T follicular helper cell (primary cell): ENCODE measurements around the gene KLK15.
"Not testable (repeated sequence)": the region's sequence is repeated elsewhere in the genome, so short reads cannot be mapped to it uniquely, and the experiment has no call there.

Experiments used
- DNase-seq: peaks from one replicate; pipeline ENCODE4 v3.0.0-alpha.2; 2020; ENCODE audit warnings: low read depth

KLK15 gene

DNA sequence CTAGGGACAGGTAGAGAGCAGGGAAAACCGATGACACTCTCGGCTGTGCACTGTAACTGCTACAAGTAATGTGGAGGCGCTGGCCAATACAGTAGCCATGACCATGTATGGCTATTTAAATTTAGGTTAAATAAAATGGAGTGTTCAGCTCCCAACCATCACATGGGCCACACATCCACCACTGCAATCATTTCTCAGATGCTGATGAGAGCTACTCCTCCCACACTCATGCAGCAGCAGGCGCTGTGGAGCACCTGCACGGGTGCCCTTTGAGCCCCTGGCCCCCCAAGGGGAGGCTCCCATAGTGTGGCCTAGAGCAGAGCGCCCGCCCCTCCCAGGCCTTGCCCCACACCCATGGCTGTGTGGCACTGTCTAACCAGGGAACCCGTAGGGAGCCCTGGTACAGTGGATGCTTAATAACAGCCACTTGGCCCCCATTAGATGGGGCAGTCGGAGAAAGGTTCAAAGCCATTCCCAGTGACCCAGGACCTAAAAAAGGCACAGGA, 37.2 kb downstream of the KLK15 start:
- no peak for DNase-seq

GRCh38 chr19:50795664-50796073, 37.7 kb downstream of the KLK15 start:
- DNase-seq, result no peak

DNA sequence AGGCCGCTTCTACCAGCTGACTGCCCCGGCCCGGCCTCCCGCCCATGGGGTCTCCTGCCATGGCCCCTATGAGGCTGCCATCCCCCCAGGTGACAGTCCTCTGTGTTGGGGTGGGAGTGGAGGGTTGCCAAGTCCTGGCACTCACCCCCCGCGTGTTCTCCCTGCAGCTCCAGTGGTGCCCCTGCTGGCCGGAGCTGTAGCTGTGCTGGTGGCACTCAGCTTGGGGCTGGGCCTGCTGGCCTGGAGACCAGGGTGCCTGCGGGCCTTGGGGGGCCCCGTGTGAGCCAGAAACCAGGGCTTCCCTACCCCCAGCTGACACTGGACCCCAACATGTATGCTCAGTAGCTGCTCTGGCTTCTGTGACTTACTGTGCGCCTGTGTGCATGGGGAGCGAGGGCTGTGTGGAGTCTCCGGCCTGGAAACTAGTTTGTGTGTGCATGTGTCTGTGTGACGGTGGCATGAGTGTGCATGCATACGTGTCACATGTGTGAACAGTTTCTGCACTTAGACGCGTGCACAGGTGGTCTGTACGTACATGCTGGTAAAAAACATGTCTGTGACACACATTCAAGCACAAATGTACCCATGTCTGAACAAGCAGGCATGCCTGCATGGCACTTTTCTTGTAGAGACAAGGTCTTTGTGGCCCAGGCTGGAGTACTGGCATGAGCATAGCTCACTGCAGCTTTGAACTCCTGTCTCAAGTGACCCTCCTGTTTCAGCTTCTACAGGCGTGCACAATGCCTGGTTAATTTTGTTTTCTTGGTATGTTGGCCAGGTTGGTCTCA, 38.3 kb downstream of the KLK15 start:
- DNase-seq, result no peak

DNA sequence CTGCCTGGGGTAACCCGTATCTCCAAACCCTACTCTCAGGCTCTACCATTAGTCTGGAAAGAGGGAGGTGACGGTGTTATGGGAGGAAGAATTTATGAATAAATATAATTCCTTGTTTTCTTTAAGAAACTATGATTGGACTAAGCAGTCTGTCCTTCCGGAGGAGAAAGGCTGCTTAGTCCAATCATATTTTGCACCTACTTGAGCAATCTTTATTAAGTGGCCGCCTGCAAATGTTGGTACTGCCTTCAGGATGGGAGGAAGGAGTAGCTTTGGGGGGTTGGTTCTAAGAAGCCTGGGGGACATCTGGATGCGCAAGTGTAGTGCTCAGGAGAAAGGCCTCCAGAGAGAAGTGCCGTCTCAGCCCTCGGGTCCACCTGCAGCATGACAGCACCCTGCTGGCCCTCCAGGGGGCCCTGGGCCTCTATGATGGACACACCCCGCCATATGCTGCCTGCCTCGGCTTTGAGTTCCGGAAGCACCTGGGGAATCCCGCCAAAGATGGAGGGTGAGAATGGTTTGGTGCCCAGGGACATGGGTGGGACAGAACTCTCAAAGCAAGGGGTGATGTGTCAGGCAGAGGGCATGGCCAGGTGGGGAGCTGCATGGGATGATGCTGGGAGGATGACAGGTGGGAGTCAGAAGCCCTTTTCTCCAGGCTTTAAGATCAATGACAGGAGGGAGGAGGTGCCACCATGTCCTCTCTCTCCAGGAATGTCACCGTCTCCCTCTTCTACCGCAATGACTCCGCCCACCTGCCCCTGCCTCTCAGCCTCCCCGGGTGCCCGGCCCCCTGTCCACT, 39.1 kb downstream of the KLK15 start:
- no peak for DNase-seq

DNA sequence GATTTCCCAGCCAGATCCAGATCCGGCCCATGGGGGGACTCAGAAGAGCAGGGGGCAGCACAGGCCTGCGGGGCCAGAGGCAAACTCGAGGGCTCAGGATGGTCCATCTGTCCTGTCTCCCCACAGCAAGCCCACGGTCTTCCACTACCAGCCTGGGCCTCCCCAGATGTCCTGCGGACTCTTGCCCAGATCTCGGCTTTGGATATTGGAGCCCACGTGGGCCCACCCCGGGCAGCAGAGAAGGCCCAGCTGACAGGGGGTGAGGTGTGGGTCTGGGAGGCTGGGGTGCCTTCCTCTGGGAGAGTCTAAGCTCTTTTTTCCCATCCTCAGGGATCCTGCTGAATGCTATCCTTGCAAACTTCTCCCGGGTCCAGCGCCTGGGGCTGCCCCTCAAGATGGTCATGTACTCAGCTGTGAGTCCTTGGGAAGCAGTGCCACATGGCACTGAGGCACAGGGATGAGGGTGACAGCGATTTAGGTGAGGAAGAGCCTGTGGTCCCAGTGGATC, 39.8 kb downstream of the KLK15 start:
- no peak for DNase-seq

DNA sequence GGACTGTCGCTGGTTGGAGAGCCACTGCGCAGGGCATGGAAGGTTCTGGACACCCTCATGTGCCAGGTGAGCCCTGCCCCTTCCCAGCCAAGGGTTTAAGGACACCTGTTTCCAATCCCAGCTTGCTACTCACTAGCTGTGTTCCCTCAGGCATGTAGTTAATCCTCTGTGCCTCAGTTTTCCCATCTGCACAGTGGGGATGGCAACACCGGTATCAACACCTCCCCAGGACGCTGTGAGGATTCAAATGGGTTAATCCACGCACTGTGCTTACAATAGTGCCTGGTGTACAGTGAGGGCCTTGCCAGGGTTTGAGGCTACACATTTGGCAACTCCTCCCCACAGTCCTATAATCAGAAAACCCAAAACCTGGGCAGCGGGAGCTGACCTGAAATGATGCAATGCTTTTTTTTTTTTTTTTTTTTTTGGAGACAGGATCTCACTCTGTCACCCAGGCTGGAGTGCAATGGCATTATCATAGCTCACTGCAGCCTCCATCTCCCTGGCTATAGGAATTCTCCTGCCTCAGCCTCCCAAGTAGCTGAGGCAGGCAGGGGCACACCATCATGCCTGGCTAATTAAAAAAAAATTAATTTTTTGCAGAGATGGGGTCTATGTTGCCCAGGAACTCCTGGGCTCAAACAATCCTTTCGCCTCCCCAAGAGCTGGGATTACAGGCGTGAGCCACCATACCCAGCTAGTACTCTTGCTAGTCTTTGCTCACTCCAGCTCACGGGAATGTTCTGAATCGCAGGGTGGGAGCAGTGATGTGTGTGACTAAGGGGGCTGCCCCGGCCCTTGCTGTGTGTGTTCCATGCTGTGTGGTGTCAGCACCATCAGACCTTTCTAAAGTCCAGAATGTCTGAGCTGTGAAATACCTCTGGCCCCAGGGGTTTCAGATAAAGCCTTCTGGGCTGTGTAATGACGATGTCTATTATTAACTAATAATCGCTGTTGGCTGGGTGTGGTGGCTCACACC, 40.8 kb downstream of the KLK15 start:
- DNase-seq, result no peak

GRCh38 chr19:50791594-50792271, 41.6 kb downstream of the KLK15 start:
- no peak for DNase-seq

- no peak for DNase-seq
Observed at GRCh38 chr19:50790922-50791467, 42.4 kb downstream of the KLK15 start.

DNA sequence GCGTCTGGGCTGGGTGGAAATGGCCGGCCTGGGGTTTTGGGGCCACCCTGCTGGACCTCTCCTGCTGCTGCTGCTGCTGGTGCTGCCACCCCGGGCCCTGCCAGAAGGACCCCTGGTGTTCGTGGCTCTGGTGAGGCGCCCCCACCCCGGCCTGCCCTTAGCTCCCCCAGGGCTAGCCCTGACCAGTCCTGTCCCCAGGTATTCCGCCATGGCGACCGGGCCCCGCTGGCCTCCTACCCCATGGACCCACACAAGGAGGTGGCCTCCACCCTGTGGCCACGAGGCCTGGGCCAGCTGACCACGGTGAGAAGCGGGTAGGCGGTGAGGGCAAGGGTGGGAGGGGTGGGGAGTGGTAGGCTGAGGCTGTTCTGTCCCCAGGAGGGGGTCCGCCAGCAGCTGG, 43.0 kb downstream of the KLK15 start, which contains the start of gene ACP4:
TSS of gene ACP4 (plus strand) at position 20 of the 400 bp plus-strand sequence. CDS start at position 20, 0 bp downstream.
- DNase-seq, result no peak

DNA sequence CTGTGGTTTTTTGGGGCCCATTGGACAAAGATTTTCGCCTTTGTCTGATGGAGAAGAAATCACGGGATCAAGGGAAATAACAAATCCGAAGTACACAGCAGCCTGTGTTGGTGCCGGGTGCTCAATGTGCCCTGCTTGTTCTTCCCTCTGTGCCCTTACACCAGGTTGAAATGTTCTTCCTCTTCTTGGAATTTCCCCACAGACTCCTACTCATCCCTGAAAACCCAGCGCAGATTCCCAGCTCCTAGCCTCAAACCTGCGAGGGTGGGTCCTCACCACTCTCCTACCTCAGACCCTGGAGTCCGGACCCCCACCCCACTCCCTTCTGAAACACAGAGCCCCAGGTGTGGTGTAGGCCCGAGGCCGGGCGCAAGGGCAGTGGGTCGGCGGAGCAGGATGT, 48.0 kb downstream of the KLK15 start:
- no peak for DNase-seq

GRCh38 chr19:50784710-50785109, 48.7 kb downstream of the KLK15 start:
- DNase-seq, result no peak

DNA sequence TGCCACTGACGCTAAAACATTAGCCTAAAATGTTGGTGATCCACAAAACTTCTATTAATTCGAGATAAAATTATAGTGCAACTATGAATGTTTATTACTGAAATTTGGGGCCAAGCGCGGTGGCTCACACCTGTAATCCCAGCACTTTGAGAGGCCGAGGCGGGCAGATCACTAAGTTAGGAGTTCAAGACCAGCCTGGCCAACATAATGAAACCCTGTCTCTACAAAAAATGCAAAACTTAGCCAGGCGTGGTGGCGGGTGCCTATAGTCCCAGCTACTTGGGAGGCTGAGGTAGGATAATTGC, 49.6 kb downstream of the KLK15 start:
- DNase-seq, result not testable (repeated sequence)

GRCh38 chr19:50780753-50781435, 52.5 kb downstream of the KLK15 start:
- DNase-seq, result no peak

GRCh38 chr19:50779504-50780457, 53.6 kb downstream of the KLK15 start:
- no peak for DNase-seq

GRCh38 chr19:50778906-50779430, 54.4 kb downstream of the KLK15 start:
- no peak for DNase-seq

DNA sequence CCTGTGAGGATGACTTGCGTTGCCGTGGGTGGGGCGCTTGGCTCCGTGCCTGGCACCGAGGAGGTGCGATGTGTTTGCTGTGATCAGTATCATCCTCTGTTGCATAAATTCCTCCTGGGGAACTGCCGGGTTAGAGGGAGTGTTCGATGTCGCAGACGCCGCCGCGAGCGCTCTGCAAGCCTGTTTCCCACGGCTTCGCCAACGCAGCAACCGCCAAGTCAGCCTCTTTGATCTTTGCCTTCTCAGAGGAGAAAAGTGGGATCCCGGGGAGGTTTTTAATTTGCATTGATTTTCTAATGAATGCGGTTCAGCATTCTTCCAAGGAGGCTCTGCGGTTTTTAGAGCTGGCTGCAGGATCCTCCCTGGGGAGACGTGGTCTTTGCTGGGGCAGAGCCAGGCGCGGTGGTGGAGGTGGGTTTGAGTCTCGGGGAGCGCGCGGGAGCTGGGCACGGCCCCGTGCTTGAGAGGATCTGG, 55.5 kb downstream of the KLK15 start:
- DNase-seq, result no peak

- DNase-seq, result no peak
Observed at GRCh38 chr19:50777261-50777660, 56.1 kb downstream of the KLK15 start.

DNA sequence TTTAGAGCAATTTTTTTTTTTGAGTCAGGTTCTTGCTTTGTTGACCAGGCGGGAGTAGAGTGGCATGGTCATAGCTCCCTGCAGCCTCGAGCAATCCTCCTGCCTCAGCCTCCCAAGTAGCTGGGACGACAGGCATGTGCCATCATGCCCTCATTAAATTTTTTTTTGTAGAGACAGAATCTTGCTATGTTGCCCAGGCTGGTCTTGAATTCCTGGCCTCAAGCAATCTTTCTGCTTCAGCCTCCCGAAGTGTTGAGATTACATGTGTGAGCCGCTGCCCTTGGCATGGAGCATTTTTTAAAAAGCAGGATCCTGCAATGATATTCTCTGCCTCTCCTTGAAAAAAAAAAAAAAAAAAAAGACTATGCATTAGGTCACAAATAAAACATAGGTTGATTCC, 57.2 kb downstream of the KLK15 start:
- no peak for DNase-seq
